PC-3 (cell line): ENCODE data around the gene PKDCC. TPM values are rescaled to one million over a fixed set of nuclear protein-coding genes. Genes with fewer than 3 reads are reported as not detected.
A peak's percentile ranks its signal among the peaks of the same experiment; 100 is the strongest.

Source experiments
- ATAC-seq: fragments of 200-7000 bp; cut with Tn5 transposase; 2 replicates; pipeline ENCODE4 v1.9.1; 2020; ENCODE audit warnings: mild to moderate bottlenecking, moderate library complexity
- BruUV-seq: library from RNA; stranded (reverse); fragments of 400-500 nt; replicated peaks from 2 replicates; lab custom pipeline; 2021; lab: Mats Ljungman, UMichigan
- CTCF ChIA-PET: fragments of 300-600 bp; sonication (Branson Sonifier 250); formaldehyde crosslinking; loops from one replicate; lab custom pipeline; 2022; ENCODE audit warnings: antibody characterized with exemption; lab: Charles Lee
- POLR2A ChIA-PET: fragments of 300-600 bp; sonication (Branson Sonifier 250); formaldehyde crosslinking; loops from one replicate; lab custom pipeline; 2022; ENCODE audit warnings: antibody characterized with exemption; ENCODE audit not compliant: unreplicated experiment; lab: Charles Lee
- DNase-seq: peaks from one replicate; pipeline ENCODE4 v3.0.0-alpha.2; 2015
- H2AFZ ChIP-seq: fragments of 300-600 bp; sonication (generic); 2 replicates; pipeline ENCODE4 v1.6.0; 2016; ENCODE audit warnings: antibody characterized with exemption, low read length
- H3F3A ChIP-seq: fragments of 300-600 bp; sonication (generic); one replicate; pipeline ENCODE4 v1.6.0; 2017; ENCODE audit warnings: antibody characterized with exemption, low read length, control low read depth, mild to moderate bottlenecking; ENCODE audit not compliant: unreplicated experiment
- H3K27ac ChIP-seq: fragments of 300-600 bp; sonication (generic); 2 replicates; pipeline ENCODE4 v1.5.1; 2016; ENCODE audit warnings: mild to moderate bottlenecking, low read length
- H3K27me3 ChIP-seq: fragments of 300-600 bp; sonication (generic); 2 replicates; pipeline ENCODE4 v1.6.1; 2016; ENCODE audit warnings: low read length, mixed read lengths
- H3K36me3 ChIP-seq: fragments of 300-600 bp; sonication (generic); 2 replicates; pipeline ENCODE4 v1.6.1; 2016; ENCODE audit warnings: low read depth, mixed run types, low read length, mixed read lengths
- H3K4me1 ChIP-seq: fragments of 300-600 bp; sonication (generic); 2 replicates; pipeline ENCODE4 v1.5.1; 2016; ENCODE audit warnings: low read length; ENCODE audit not compliant: insufficient read depth
- H3K4me2 ChIP-seq: fragments of 300-600 bp; sonication (generic); 2 replicates; pipeline ENCODE4 v1.6.0; 2016; ENCODE audit warnings: low read length
- H3K4me3 ChIP-seq: fragments of 300-600 bp; sonication (generic); 2 replicates; pipeline ENCODE4 v1.5.1; 2016; ENCODE audit warnings: mild to moderate bottlenecking, low read length, mixed read lengths
- H3K79me2 ChIP-seq: fragments of 300-600 bp; sonication (generic); 2 replicates; pipeline ENCODE4 v1.6.1; 2017; ENCODE audit warnings: low read length, mixed read lengths
- H3K9ac ChIP-seq: fragments of 300-600 bp; sonication (generic); 2 replicates; pipeline ENCODE4 v1.6.0; 2016; ENCODE audit warnings: mild to moderate bottlenecking, low read length
- H3K9me2 ChIP-seq: fragments of 300-600 bp; sonication (generic); replicated peaks from 2 replicates; pipeline ENCODE4 v1.6.1; 2016; ENCODE audit warnings: mixed run types, low read length, mixed read lengths
- H3K9me3 ChIP-seq: fragments of 300-600 bp; sonication (generic); 2 replicates; pipeline ENCODE4 v1.6.1; 2016; ENCODE audit warnings: low read length, mixed read lengths
- H4K20me1 ChIP-seq: fragments of 300-600 bp; sonication (generic); 2 replicates; pipeline ENCODE4 v1.6.1; 2016; ENCODE audit warnings: low read length, mixed read lengths
- EZH2 ChIP-seq: fragments of 300-600 bp; sonication (generic); IDR thresholded peaks from one replicate; pipeline ENCODE4 v1.6.1; 2017; ENCODE audit warnings: antibody characterized with exemption, mild to moderate bottlenecking, low read length; ENCODE audit not compliant: unreplicated experiment
- EZH2phosphoT487 ChIP-seq: fragments of 300-600 bp; sonication (generic); IDR thresholded peaks from 2 replicates; pipeline ENCODE4 v1.6.1; 2018; ENCODE audit warnings: mild to moderate bottlenecking, antibody characterized with exemption, low read length, borderline replicate concordance
- intact Hi-C: fragments of 100-400 bp; cut with micrococcal nuclease; formaldehyde crosslinking; loops from 2 replicates; pipeline ENCODE4 v1.9.0; 2023
- total RNA-seq: library from RNA; depleted of rRNA; stranded (reverse); fragments of >200 nt; gene quantifications from 2 replicates; pipeline ENCODE4 v1.2.3, GENCODE V29; 2014
- TF ChIP-seq, protein P1 (sequence below): fragments of 300-600 bp; sonication (generic); conservative IDR thresholded peaks from 2 replicates; pipeline ENCODE4 v1.5.1; 2017; ENCODE audit warnings: antibody characterized with exemption, low read depth, mild to moderate bottlenecking, low read length

PKDCC gene
- total RNA-seq, 1 experiment from 2014 or later: 2.1 TPM

DNA sequence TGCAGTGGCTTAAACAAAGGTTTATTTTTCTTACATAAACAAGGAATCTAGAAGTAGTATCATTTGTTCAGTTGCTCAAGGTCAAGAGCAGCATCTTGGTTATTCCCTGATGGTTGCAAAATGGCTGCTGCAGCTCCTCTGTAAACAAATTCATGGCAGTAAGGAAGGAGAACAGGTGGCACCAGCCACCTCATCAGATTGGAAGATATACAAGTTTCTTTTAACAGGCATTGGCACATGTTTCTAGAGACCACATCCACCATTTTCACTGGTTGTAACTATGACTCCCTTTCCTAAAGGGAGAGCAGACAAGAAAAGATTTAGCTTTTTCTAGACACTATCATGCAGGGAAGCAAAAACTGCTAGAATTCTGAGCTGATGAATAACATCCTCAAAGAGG lies 46.3 kb downstream of the PKDCC start:
- Histone ChIP-seq H3K9me3 (no peaks in the 10 kb centered on the region), H4K20me1 (no peaks in the 10 kb centered on the region), H3K4me3 (no peak overlapping the region), H3F3A (no peaks in the 10 kb centered on the region), H3K9ac (no peak overlapping the region), H2AFZ (no peak overlapping the region), H3K27ac (no peak overlapping the region), H3K4me1 (peaks cover 6% of the 10 kb centered on the region; the same call in 1 of the 2 replicates), H3K36me3 (no peaks in the 10 kb centered on the region), H3K79me2 (no peaks in the 10 kb centered on the region), H3K27me3 (no peaks in the 10 kb centered on the region), H3K9me2 (no peaks in the 10 kb centered on the region), H3K4me2 (no peak overlapping the region)
- no peak for DNase-seq
- intact Hi-C loops: no loop called here
- POLR2A ChIA-PET: interaction anchor here (0.5 kb wide), 1 partner anchor 235 kb away, joined by 3 read pairs; no protein-coding TSS in a partner anchor
- TF ChIP-seq EZH2: no peak
- TF ChIP-seq, protein P1, sequence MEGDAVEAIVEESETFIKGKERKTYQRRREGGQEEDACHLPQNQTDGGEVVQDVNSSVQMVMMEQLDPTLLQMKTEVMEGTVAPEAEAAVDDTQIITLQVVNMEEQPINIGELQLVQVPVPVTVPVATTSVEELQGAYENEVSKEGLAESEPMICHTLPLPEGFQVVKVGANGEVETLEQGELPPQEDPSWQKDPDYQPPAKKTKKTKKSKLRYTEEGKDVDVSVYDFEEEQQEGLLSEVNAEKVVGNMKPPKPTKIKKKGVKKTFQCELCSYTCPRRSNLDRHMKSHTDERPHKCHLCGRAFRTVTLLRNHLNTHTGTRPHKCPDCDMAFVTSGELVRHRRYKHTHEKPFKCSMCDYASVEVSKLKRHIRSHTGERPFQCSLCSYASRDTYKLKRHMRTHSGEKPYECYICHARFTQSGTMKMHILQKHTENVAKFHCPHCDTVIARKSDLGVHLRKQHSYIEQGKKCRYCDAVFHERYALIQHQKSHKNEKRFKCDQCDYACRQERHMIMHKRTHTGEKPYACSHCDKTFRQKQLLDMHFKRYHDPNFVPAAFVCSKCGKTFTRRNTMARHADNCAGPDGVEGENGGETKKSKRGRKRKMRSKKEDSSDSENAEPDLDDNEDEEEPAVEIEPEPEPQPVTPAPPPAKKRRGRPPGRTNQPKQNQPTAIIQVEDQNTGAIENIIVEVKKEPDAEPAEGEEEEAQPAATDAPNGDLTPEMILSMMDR: no peak
- TF ChIP-seq EZH2phosphoT487: no peak
- BruUV-seq: no TSS peak
- CTCF ChIA-PET: interaction anchor here (1.3 kb wide), 1 partner anchor 234 kb away, joined by 7 read pairs; no protein-coding TSS in a partner anchor
- no peak for ATAC-seq

DNA sequence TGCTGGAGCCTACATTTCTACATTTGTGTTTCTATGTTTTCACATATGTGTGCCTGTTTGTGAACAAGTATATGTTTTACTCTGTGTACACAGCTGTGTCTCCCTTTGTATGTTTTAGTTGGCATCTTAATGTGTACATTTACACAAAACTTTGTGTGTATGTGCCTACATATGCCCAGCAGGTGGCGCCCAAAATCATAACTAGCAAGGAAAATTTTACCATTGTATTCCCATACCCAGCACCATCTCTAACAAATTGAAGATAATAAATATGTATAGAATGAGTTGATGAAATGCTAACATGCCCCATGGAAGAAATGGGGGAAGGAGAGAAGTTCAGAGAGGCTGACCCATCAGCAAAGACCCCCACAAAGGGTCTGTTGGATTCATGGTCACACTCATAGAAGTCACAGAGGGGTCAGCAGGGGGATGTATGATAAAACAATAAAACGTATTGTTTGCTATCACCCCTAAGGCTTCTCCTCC lies 48.1 kb downstream of the PKDCC start:
- Histone ChIP-seq H4K20me1 (no peaks in the 10 kb centered on the region), H3K9ac (no peak overlapping the region), H3K4me1 (peaks cover 6% of the 10 kb centered on the region; the same call in 1 of the 2 replicates), H3K27ac (no peak overlapping the region), H2AFZ (no peak overlapping the region), H3K4me3 (no peak overlapping the region), H3K4me2 (no peak overlapping the region), H3K79me2 (no peaks in the 10 kb centered on the region), H3K9me3 (no peaks in the 10 kb centered on the region), H3K27me3 (no peaks in the 10 kb centered on the region), H3K36me3 (no peaks in the 10 kb centered on the region), H3K9me2 (no peaks in the 10 kb centered on the region), H3F3A (no peaks in the 10 kb centered on the region)
- BruUV-seq: no TSS peak
- CTCF ChIA-PET: interaction anchor here (1.1 to 1.8 kb wide), 2 partner anchors 142 to 232 kb away, joined by 3 to 5 read pairs; no protein-coding TSS in a partner anchor
- TF ChIP-seq EZH2phosphoT487 (no peak), EZH2 (no peak)
- TF ChIP-seq, protein P1: peak; percentile 92
- POLR2A ChIA-PET: no interaction called here
- intact Hi-C loops: loop anchor here (1.0 to 2.0 kb wide), 4 partner anchors 37 to 232 kb away; no protein-coding TSS in a partner anchor
- ATAC-seq (peak; percentile 52), DNase-seq (peak; percentile 86)

DNA sequence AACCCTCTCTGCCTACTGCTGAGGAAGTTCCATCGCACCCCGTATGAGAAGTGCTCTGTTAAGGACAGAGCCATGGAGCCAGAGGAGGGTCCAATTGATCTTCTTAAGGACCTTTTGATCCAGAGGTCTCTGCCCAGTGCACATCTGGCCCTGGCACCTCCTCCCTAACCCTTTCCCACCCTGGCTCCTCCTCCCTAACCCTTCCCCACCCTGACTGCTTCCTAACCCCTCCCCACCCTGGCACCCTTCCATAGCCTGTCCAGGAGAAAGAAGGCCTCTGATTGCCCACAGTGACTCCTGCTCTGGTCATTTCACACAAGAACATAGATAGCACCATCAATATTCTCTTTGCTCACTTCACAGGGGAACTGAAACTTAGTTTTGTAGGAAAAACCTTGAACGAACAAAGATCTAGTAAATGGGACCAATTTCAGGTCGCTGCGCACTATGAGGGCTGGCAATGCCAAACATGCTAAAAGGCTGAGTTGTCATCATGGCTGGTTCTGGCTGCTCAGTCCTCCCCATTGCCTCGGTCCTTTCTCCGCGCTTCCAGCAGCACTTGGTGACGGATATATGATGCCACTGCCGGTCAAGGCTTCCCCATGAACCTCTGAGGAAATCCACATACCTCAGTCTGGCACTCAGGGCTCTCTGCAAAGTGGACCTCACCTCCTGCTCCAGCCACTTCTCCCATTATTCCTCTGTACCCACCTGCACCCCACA lies 49.2 kb downstream of the PKDCC start:
- no peak overlapping the region for H3K27ac ChIP-seq
- no peak for ATAC-seq
- H3K9me2 ChIP-seq: no peaks in the 10 kb centered on the region
- ChIA-PET CTCF (interaction anchor here (0.6 to 1.8 kb wide), 3 partner anchors 141 to 248 kb away, joined by 3 to 5 read pairs (median 3); no protein-coding TSS in a partner anchor), POLR2A (no interaction called here)
- no peak for TF ChIP-seq EZH2
- TF ChIP-seq, protein P1: no peak
- no peak for TF ChIP-seq EZH2phosphoT487
- H3K79me2 ChIP-seq: no peaks in the 10 kb centered on the region
- no peak overlapping the region for H2AFZ ChIP-seq
- H3K36me3 ChIP-seq: no peaks in the 10 kb centered on the region
- H3K4me2 ChIP-seq: no peak overlapping the region
- no peak overlapping the region for H3K9ac ChIP-seq
- H3F3A ChIP-seq: no peaks in the 10 kb centered on the region
- no peak for DNase-seq
- H3K27me3 ChIP-seq: no peaks in the 10 kb centered on the region
- BruUV-seq: no TSS peak
- intact Hi-C loops: loop anchor here (1.0 to 2.0 kb wide), 4 partner anchors 36 to 231 kb away; no protein-coding TSS in a partner anchor
- H4K20me1 ChIP-seq: no peaks in the 10 kb centered on the region
- peaks cover 9% of the 10 kb centered on the region for H3K4me1 ChIP-seq
- no peak overlapping the region for H3K4me3 ChIP-seq
- H3K9me3 ChIP-seq: no peaks in the 10 kb centered on the region
